SK-N-SH (cell line): ENCODE measurements around the gene GABRB3. TPM values are rescaled to one million over a fixed set of nuclear protein-coding genes. Genes with fewer than 3 reads are reported as not detected.
"Not testable (repeated sequence)": the region's sequence is repeated elsewhere in the genome, so short reads cannot be mapped to it uniquely, and the experiment has no call there.

Source experiments
- CTCF ChIA-PET: fragments of 300-600, 350-600 bp; formaldehyde crosslinking; extraction: SDS; loops from one replicate; lab custom pipeline; 2021; lab: Yijun Ruan, JAX
- POLR2A ChIA-PET: fragments of 350-600 bp; sonication (Branson Sonifier 250); formaldehyde crosslinking; extraction: SDS; loops from one replicate; lab custom pipeline; 2020; ENCODE audit warnings: antibody characterized with exemption, inconsistent platforms; lab: Yijun Ruan, JAX
- DNase-seq: peaks from one replicate; pipeline ENCODE4 v3.0.0; 2012
- H2AFZ ChIP-seq: fragments of 200-600 bp; sonication (generic); 2 replicates; pipeline ENCODE4 v1.8.1; 2016; ENCODE audit warnings: antibody characterized with exemption, mild to moderate bottlenecking, low read depth
- H3F3A ChIP-seq: fragments of 200-600 bp; sonication (generic); replicated peaks from 2 replicates; pipeline ENCODE3; 2016; ENCODE audit warnings: antibody characterized with exemption, mild to moderate bottlenecking; ENCODE audit not compliant: insufficient read depth
- H3K27ac ChIP-seq, 2 experiments: fragments of 200-500 bp in 1 of 2; fragments of 200-600 bp in 1 of 2; sonication (Bioruptor generic) in 1 of 2; sonication (generic), shearing (Covaris generic) in 1 of 2; 2 replicates each; pipeline versions ENCODE4 v1.5.1 to v1.6.1; 2014 to 2016; ENCODE audit warnings: low read depth in 2 of 2, inconsistent platforms in 1 of 2, low read length in 1 of 2, mild to moderate bottlenecking in 1 of 2, mixed read lengths in 1 of 2
- H3K27me3 ChIP-seq: fragments of 200-600 bp; sonication (generic), shearing (Covaris generic); 2 replicates; pipeline ENCODE4 v1.6.1; 2016; ENCODE audit warnings: mixed run types; ENCODE audit not compliant: insufficient read depth
- H3K36me3 ChIP-seq, 2 experiments: fragments of 200-500 bp in 1 of 2; fragments of 200-600 bp in 1 of 2; sonication (Bioruptor generic) in 1 of 2; sonication (generic) in 1 of 2; replicated peaks in 1 of 2; 2 replicates each; pipeline versions ENCODE3 to v1.5.1; 2014 to 2016; ENCODE audit warnings: low read length in 1 of 2, mild to moderate bottlenecking in 1 of 2; ENCODE audit not compliant: insufficient read depth in 2 of 2, control insufficient read depth in 1 of 2
- H3K4me1 ChIP-seq, 2 experiments: fragments of 200-500 bp in 1 of 2; fragments of 200-600 bp in 1 of 2; sonication (Bioruptor generic) in 1 of 2; sonication (generic), shearing (Covaris generic) in 1 of 2; 2 replicates each; pipeline versions ENCODE4 v1.5.1 to v1.6.1; 2014 to 2016; ENCODE audit warnings: low read depth in 1 of 2, low read length in 1 of 2, mixed run types in 1 of 2; ENCODE audit not compliant: insufficient read depth in 2 of 2, control insufficient read depth in 1 of 2
- H3K4me2 ChIP-seq: fragments of 200-600 bp; sonication (generic), shearing (Covaris generic); 2 replicates; pipeline ENCODE4 v1.6.1; 2017; ENCODE audit warnings: mixed run types
- H3K4me3 ChIP-seq, 2 experiments: fragments of 200-500 bp in 1 of 2; fragments of 200-600 bp in 1 of 2; sonication (Bioruptor generic) in 1 of 2; sonication (generic), shearing (Covaris generic) in 1 of 2; 2 replicates each; pipeline versions ENCODE4 v1.5.1 to v1.8.1; 2014 to 2016; ENCODE audit warnings: low read depth in 2 of 2, inconsistent platforms in 1 of 2, low read length in 1 of 2, mild to moderate bottlenecking in 1 of 2, mixed read lengths in 1 of 2, moderate library complexity in 1 of 2
- H3K79me2 ChIP-seq: fragments of 200-600 bp; sonication (generic); 2 replicates; pipeline ENCODE4 v1.8.1; 2017; ENCODE audit warnings: mild to moderate bottlenecking; ENCODE audit not compliant: insufficient read depth
- H3K9ac ChIP-seq: fragments of 200-600 bp; sonication (generic); 2 replicates; pipeline ENCODE4 v1.6.1; 2017; ENCODE audit warnings: mixed run types
- H3K9me2 ChIP-seq: fragments of 200-600 bp; sonication (generic); 2 replicates; pipeline ENCODE4 v1.6.1; 2017; ENCODE audit warnings: mixed run types
- H3K9me3 ChIP-seq: fragments of 200-600 bp; sonication (generic); 2 replicates; pipeline ENCODE4 v1.6.1; 2017; ENCODE audit warnings: mixed run types, mild to moderate bottlenecking, moderate library complexity
- H4K20me1 ChIP-seq: fragments of 200-600 bp; sonication (generic); 2 replicates; pipeline ENCODE4 v1.6.1; 2017; ENCODE audit warnings: mild to moderate bottlenecking, mixed run types; ENCODE audit not compliant: insufficient read depth
- ELF1 ChIP-seq: IDR thresholded peaks from 2 replicates; pipeline ENCODE4 v1.4.0; 2012
- JUND ChIP-seq: IDR thresholded peaks from 2 replicates; pipeline ENCODE4 v1.4.0; 2012
- MAX ChIP-seq: IDR thresholded peaks from 2 replicates; pipeline ENCODE4 v1.4.0; 2012; ENCODE audit warnings: low read depth
- MXI1 ChIP-seq: IDR thresholded peaks from 2 replicates; pipeline ENCODE4 v1.6.1; 2012; ENCODE audit warnings: mild to moderate bottlenecking, low read depth, low read length, improper control_type of control experiment
- NFIC ChIP-seq: IDR thresholded peaks from 2 replicates; pipeline ENCODE4 v1.4.0; 2012; ENCODE audit warnings: borderline replicate concordance
- PBX3 ChIP-seq: IDR thresholded peaks from 2 replicates; pipeline ENCODE4; 2012
- RAD21 ChIP-seq: IDR thresholded peaks from 2 replicates; pipeline ENCODE4 v1.6.1; 2012; ENCODE audit warnings: mild to moderate bottlenecking, low read length
- RCOR1 ChIP-seq: fragments of 150-350 bp; IDR thresholded peaks from 2 replicates; pipeline ENCODE4 v1.6.1; 2017; ENCODE audit warnings: antibody characterized with exemption, low read length
- RXRA ChIP-seq: IDR thresholded peaks from 2 replicates; pipeline ENCODE4 v1.4.0; 2012; ENCODE audit warnings: low read depth, mild to moderate bottlenecking, borderline replicate concordance
- SMC3 ChIP-seq: IDR thresholded peaks from 2 replicates; pipeline ENCODE4 v1.6.1; 2012; ENCODE audit warnings: low read depth, low read length, improper control_type of control experiment
- TAF1 ChIP-seq: IDR thresholded peaks from 2 replicates; pipeline ENCODE4 v1.6.1; 2012; ENCODE audit warnings: low read depth, mild to moderate bottlenecking, low read length, moderate library complexity, borderline replicate concordance
- TCF12 ChIP-seq: IDR thresholded peaks from 2 replicates; pipeline ENCODE4 v1.4.0; 2012
- WGBS: methylation state at CpG from one replicate; pipeline ENCODE4 v1.1.6; 2017; ENCODE audit warnings: low lambda C conversion rate; 5-methylcytosine and 5-hydroxymethylcytosine counted together
- polyA plus RNA-seq, 3 experiments: library from polyadenylated mRNA; depleted of rRNA; stranded (reverse); fragments of >200 nt; gene quantifications; 2 replicates each; pipeline ENCODE4 v1.2.3, GENCODE V29; 2012
- TF ChIP-seq, protein P1 (sequence below): IDR thresholded peaks from 2 replicates; pipeline ENCODE4 v1.6.1; 2012; ENCODE audit warnings: mild to moderate bottlenecking, low read depth, low read length, moderate library complexity
- TF ChIP-seq, protein P2 (sequence below): IDR thresholded peaks from 2 replicates; pipeline ENCODE4 v1.4.0; 2012; ENCODE audit warnings: low read depth, borderline replicate concordance

Gene GABRB3
- polyA plus RNA-seq, 1 of the 3 experiments (the other 2 are of a cell fraction): 0.10 TPM

DNA sequence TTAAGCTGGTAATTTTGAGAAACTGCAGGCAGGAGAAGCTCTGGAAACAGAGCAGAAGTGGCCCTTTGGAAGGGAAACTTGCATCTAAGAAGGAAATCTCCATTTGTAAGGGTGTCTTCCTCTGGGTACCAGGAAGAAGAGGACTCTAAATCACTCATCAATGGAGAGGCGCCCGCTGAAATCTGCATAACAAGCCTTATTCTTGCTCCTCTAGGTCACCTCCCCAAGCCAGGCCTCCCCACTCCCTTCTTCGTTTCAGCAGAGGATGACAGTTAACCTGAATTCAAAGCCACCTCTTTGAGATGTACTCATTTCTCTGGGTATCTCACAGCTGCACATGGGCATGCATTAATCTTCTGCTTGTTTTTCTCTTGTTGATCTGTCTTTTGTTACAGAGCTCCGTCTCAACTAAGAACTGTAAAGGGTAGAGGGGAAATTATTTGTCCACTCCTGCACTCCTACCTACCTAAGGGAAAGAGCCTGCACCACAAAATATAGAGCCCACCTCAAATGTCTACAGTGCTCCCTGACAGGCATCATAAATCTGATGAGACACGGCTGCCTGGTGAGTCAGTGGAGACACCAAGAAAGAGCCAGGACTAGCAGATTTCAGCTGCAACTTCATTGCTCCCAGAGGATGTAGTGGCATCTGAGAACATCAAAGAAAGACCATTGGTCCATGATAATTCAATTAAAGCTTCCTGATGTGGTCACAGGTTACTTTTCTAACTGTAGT is 51.5 kb downstream of the GABRB3 start:
- 44% methylated on average over 5 of the region's 5 CpGs for WGBS
- Histone ChIP-seq H3K79me2 (no peaks in the 10 kb centered on the region), H3K36me3 (no peaks in the 10 kb centered on the region), H3F3A (no peaks in the 10 kb centered on the region), H3K9me3 (no peaks in the 10 kb centered on the region), H3K27me3 (no peaks in the 10 kb centered on the region), H4K20me1 (no peaks in the 10 kb centered on the region), H3K27ac (no peak overlapping the region), H3K9me2 (no peaks in the 10 kb centered on the region), H3K4me3 (no peak overlapping the region), H3K9ac (no peak overlapping the region), H3K4me1 (no peaks in the 10 kb centered on the region), H3K4me2 (no peak overlapping the region), H2AFZ (no peak overlapping the region)
- no peak for DNase-seq
- TF ChIP-seq SMC3 (no peak), TAF1 (no peak), ELF1 (no peak)
- TF ChIP-seq, protein P1, sequence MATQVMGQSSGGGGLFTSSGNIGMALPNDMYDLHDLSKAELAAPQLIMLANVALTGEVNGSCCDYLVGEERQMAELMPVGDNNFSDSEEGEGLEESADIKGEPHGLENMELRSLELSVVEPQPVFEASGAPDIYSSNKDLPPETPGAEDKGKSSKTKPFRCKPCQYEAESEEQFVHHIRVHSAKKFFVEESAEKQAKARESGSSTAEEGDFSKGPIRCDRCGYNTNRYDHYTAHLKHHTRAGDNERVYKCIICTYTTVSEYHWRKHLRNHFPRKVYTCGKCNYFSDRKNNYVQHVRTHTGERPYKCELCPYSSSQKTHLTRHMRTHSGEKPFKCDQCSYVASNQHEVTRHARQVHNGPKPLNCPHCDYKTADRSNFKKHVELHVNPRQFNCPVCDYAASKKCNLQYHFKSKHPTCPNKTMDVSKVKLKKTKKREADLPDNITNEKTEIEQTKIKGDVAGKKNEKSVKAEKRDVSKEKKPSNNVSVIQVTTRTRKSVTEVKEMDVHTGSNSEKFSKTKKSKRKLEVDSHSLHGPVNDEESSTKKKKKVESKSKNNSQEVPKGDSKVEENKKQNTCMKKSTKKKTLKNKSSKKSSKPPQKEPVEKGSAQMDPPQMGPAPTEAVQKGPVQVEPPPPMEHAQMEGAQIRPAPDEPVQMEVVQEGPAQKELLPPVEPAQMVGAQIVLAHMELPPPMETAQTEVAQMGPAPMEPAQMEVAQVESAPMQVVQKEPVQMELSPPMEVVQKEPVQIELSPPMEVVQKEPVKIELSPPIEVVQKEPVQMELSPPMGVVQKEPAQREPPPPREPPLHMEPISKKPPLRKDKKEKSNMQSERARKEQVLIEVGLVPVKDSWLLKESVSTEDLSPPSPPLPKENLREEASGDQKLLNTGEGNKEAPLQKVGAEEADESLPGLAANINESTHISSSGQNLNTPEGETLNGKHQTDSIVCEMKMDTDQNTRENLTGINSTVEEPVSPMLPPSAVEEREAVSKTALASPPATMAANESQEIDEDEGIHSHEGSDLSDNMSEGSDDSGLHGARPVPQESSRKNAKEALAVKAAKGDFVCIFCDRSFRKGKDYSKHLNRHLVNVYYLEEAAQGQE: no peak
- ChIA-PET POLR2A (no interaction called here), CTCF (no interaction called here)

GRCh38 chr15:26720546-26720945 is 52.3 kb downstream of the GABRB3 start:
- no peak for DNase-seq
- CTCF ChIA-PET: no interaction called here
- 42% methylated on average over 5 of the region's 5 CpGs for WGBS

DNA sequence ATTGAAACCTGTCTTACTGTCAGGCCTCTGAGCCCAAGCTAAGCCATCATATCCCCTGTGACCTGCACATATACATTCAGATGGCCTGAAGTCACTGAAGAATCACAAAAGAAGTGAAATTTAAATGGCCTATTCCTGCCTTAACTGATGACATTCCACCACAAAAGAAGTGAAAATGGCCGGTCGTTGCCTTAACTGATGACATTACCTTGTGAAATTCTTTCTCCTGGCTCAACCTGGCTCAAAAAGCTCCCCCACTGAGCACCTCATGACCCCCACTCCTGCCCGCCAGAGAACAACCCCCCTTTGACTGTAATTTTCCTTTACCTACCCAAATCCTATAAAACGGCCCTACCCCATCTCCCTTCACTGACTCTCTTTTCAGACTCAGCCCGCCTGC is 53.0 kb downstream of the GABRB3 start:
- H3K9me3 ChIP-seq, H3K36me3 ChIP-seq, H3K9me2 ChIP-seq, H3K4me1 ChIP-seq, H4K20me1 ChIP-seq, DNase-seq, H3K27ac ChIP-seq, H3K27me3 ChIP-seq, H3K4me2 ChIP-seq, H3K79me2 ChIP-seq, H2AFZ ChIP-seq, H3F3A ChIP-seq, CTCF ChIA-PET, H3K9ac ChIP-seq, H3K4me3 ChIP-seq: not testable (repeated sequence)
- POLR2A ChIA-PET: interaction anchor here (0.6 kb wide), 1 partner anchor 16 kb away, joined by 3 read pairs; no protein-coding TSS in a partner anchor
- WGBS: 28% methylated on average over 5 of the region's 5 CpGs

More at GRCh38 chr15:26720546-26720945, 52.3 kb downstream of the GABRB3 start:
- H3K4me3 ChIP-seq: no peak overlapping the region
- no peak overlapping the region for H2AFZ ChIP-seq
- H3K9me2 ChIP-seq: no peaks in the 10 kb centered on the region
- no peaks in the 10 kb centered on the region for H3K79me2 ChIP-seq
- no peak overlapping the region for H3K4me2 ChIP-seq
- H4K20me1 ChIP-seq: no peaks in the 10 kb centered on the region
- H3K9me3 ChIP-seq: no peaks in the 10 kb centered on the region
- no peaks in the 10 kb centered on the region for H3K4me1 ChIP-seq
- no peak overlapping the region for H3K27ac ChIP-seq
- H3K27me3 ChIP-seq: no peaks in the 10 kb centered on the region
- no peaks in the 10 kb centered on the region for H3K36me3 ChIP-seq
- H3F3A ChIP-seq: no peaks in the 10 kb centered on the region
- POLR2A ChIA-PET: no interaction called here
- TF ChIP-seq JUND (no peak), MAX (no peak), RXRA (no peak), SMC3 (no peak), RAD21 (no peak), TCF12 (no peak), RCOR1 (no peak), NFIC (no peak), PBX3 (no peak), MXI1 (no peak)
- TF ChIP-seq, protein P2, sequence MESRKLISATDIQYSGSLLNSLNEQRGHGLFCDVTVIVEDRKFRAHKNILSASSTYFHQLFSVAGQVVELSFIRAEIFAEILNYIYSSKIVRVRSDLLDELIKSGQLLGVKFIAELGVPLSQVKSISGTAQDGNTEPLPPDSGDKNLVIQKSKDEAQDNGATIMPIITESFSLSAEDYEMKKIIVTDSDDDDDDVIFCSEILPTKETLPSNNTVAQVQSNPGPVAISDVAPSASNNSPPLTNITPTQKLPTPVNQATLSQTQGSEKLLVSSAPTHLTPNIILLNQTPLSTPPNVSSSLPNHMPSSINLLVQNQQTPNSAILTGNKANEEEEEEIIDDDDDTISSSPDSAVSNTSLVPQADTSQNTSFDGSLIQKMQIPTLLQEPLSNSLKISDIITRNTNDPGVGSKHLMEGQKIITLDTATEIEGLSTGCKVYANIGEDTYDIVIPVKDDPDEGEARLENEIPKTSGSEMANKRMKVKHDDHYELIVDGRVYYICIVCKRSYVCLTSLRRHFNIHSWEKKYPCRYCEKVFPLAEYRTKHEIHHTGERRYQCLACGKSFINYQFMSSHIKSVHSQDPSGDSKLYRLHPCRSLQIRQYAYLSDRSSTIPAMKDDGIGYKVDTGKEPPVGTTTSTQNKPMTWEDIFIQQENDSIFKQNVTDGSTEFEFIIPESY: no peak
- H3K9ac ChIP-seq: no peak overlapping the region
